T47D (cell line): Measurements from ENCODE around the gene TSHZ3.

Source experiments
- DNase-seq, 2 experiments: peaks; one replicate each; pipeline versions ENCODE4 v3.0.0 to v3.0.0-alpha.2; 2011 to 2012; ENCODE audit warnings: low read depth in 1 of 2, low spot score in 1 of 2
- JUND ChIP-seq: IDR thresholded peaks from 2 replicates; pipeline ENCODE4 v1.6.1; 2012; ENCODE audit warnings: low read depth
- in situ Hi-C: cut with HindIII; loops from 2 replicates; pipeline ENCODE4 v1.10.0; 2016; ENCODE audit warnings: low sequenced_read_pairs, low pct_unique_long_range_greater_than_20kb

Gene TSHZ3

GRCh38 chr19:31338069-31338776 is 11.0 kb downstream of the TSHZ3 start:
- TF ChIP-seq JUND: no peak
- DNase-seq: peak in 1 of 2 experiments; percentile 25
- in situ Hi-C loops: no loop called here

- DNase-seq: no peak
- no peak for TF ChIP-seq JUND
- in situ Hi-C loops: no loop called here
Measured at GRCh38 chr19:31337008-31337914, 12.0 kb downstream of the TSHZ3 start.

- DNase-seq: no peak
- in situ Hi-C loops: no loop called here
- TF ChIP-seq JUND: no peak
Measured at GRCh38 chr19:31335716-31336115, 13.5 kb downstream of the TSHZ3 start.

- in situ Hi-C loops: no loop called here
- TF ChIP-seq JUND: no peak
- no peak for DNase-seq
Measured at GRCh38 chr19:31334849-31335624, 14.2 kb downstream of the TSHZ3 start.

GRCh38 chr19:31334101-31334848 is 15.0 kb downstream of the TSHZ3 start:
- no peak for TF ChIP-seq JUND
- in situ Hi-C loops: no loop called here
- no peak for DNase-seq

- DNase-seq: no peak
- in situ Hi-C loops: no loop called here
- TF ChIP-seq JUND: no peak
Measured at GRCh38 chr19:31332096-31332495, 17.1 kb downstream of the TSHZ3 start.

GRCh38 chr19:31331536-31331935 is 17.7 kb downstream of the TSHZ3 start:
- no peak for TF ChIP-seq JUND
- no peak for DNase-seq
- in situ Hi-C loops: no loop called here

- DNase-seq: no peak
- no peak for TF ChIP-seq JUND
- in situ Hi-C loops: no loop called here
Measured at GRCh38 chr19:31330761-31331160, 18.5 kb downstream of the TSHZ3 start.

GRCh38 chr19:31330237-31330636 is 19.0 kb downstream of the TSHZ3 start:
- TF ChIP-seq JUND: no peak
- in situ Hi-C loops: no loop called here
- no peak for DNase-seq

- TF ChIP-seq JUND: no peak
- in situ Hi-C loops: no loop called here
- DNase-seq: no peak
Measured at GRCh38 chr19:31329819-31330218, 19.4 kb downstream of the TSHZ3 start.

- no peak for TF ChIP-seq JUND
- no peak for DNase-seq
- in situ Hi-C loops: no loop called here
Measured at GRCh38 chr19:31328238-31328637, 21.0 kb downstream of the TSHZ3 start.
